BE2C (cell line): ENCODE measurements around the gene GRM3.

Experiments used
- DNase-seq: peaks from one replicate; pipeline ENCODE4 v3.0.0-alpha.2; 2020
- H3K27me3 ChIP-seq: fragments of 250-450 bp; sonication (Bioruptor Pico); 2 replicates; pipeline ENCODE4 v1.5.1; 2020; ENCODE audit warnings: mild to moderate bottlenecking
- H3K36me3 ChIP-seq: fragments of 250-450 bp; sonication (Bioruptor Pico); 2 replicates; pipeline ENCODE4 v1.5.1; 2020; ENCODE audit warnings: mild to moderate bottlenecking
- H3K4me1 ChIP-seq: fragments of 250-450 bp; sonication (Bioruptor Pico); 2 replicates; pipeline ENCODE4 v1.5.1; 2020
- H3K4me3 ChIP-seq: 2 replicates; pipeline ENCODE4 v1.5.1; 2011; ENCODE audit warnings: low read depth, low read length
- H3K9me3 ChIP-seq: fragments of 250-450 bp; sonication (Bioruptor Pico); 2 replicates; pipeline ENCODE4 v1.5.1; 2020
- CTCF ChIP-seq: IDR thresholded peaks from 2 replicates; pipeline ENCODE4 v1.5.1; 2012; ENCODE audit warnings: mild to moderate bottlenecking, low read depth, low read length

The GRM3 gene

GRCh38 chr7:86748843-86749719 is 105.4 kb downstream of the GRM3 start:
- Histone ChIP-seq H3K9me3 (no peaks in the 10 kb centered on the region; the same call in 1 of the 2 replicates), H3K36me3 (no peaks in the 10 kb centered on the region), H3K4me1 (peaks cover 7% of the 10 kb centered on the region; the same call in 1 of the 2 replicates), H3K4me3 (no peak overlapping the region), H3K27me3 (no peaks in the 10 kb centered on the region)
- TF ChIP-seq CTCF, result no peak
- DNase-seq, result no peak

GRCh38 chr7:86749741-86750665 is 106.3 kb downstream of the GRM3 start:
- DNase-seq, result no peak
- H3K36me3 ChIP-seq, result no peaks in the 10 kb centered on the region
- no peak for TF ChIP-seq CTCF
- H3K9me3 ChIP-seq, result no peaks in the 10 kb centered on the region
- H3K27me3 ChIP-seq, result no peaks in the 10 kb centered on the region
- peaks cover 2% of the 10 kb centered on the region; the same call in 1 of the 2 replicates for H3K4me1 ChIP-seq
- no peak overlapping the region for H3K4me3 ChIP-seq

GRCh38 chr7:86760236-86760635 is 116.5 kb downstream of the GRM3 start:
- no peak overlapping the region for H3K4me3 ChIP-seq
- H3K4me1 ChIP-seq, result no peaks in the 10 kb centered on the region
- no peak for TF ChIP-seq CTCF
- no peaks in the 10 kb centered on the region for H3K36me3 ChIP-seq
- no peaks in the 10 kb centered on the region; the same call in 1 of the 2 replicates for H3K27me3 ChIP-seq
- no peak for DNase-seq
- no peaks in the 10 kb centered on the region for H3K9me3 ChIP-seq

- no peaks in the 10 kb centered on the region for H3K4me1 ChIP-seq
- H3K36me3 ChIP-seq, result no peaks in the 10 kb centered on the region
- DNase-seq, result no peak
- no peaks in the 10 kb centered on the region; the same call in 1 of the 2 replicates for H3K27me3 ChIP-seq
- H3K4me3 ChIP-seq, result no peak overlapping the region
- TF ChIP-seq CTCF, result no peak
- no peaks in the 10 kb centered on the region for H3K9me3 ChIP-seq
Measured at GRCh38 chr7:86762129-86762528, 118.4 kb downstream of the GRM3 start.

- no peak for DNase-seq
- TF ChIP-seq CTCF, result no peak
Measured at GRCh38 chr7:86765931-86766330, 122.2 kb downstream of the GRM3 start.

More at GRCh38 chr7:86765931-86766330, 122.2 kb downstream of the GRM3 start:
- Histone ChIP-seq H3K9me3 (no peaks in the 10 kb centered on the region), H3K4me1 (no peaks in the 10 kb centered on the region), H3K36me3 (no peaks in the 10 kb centered on the region), H3K4me3 (no peak overlapping the region), H3K27me3 (no peaks in the 10 kb centered on the region)
